WI38 (cell line): ENCODE results near the gene SLC5A2.
"Not testable (repeated sequence)": the region's sequence is repeated elsewhere in the genome, so short reads cannot be mapped to it uniquely, and the experiment has no call there.

Source experiments
- H3K4me3 ChIP-seq: 2 replicates; pipeline ENCODE4 v1.5.1; 2011; ENCODE audit warnings: low read depth, mild to moderate bottlenecking, control low read depth, low read length
- TF ChIP-seq, protein P1 (sequence below): IDR thresholded peaks from 2 replicates; pipeline ENCODE4 v1.5.1; 2012; ENCODE audit warnings: low read depth, mild to moderate bottlenecking, control low read depth, low read length

The SLC5A2 gene

DNA sequence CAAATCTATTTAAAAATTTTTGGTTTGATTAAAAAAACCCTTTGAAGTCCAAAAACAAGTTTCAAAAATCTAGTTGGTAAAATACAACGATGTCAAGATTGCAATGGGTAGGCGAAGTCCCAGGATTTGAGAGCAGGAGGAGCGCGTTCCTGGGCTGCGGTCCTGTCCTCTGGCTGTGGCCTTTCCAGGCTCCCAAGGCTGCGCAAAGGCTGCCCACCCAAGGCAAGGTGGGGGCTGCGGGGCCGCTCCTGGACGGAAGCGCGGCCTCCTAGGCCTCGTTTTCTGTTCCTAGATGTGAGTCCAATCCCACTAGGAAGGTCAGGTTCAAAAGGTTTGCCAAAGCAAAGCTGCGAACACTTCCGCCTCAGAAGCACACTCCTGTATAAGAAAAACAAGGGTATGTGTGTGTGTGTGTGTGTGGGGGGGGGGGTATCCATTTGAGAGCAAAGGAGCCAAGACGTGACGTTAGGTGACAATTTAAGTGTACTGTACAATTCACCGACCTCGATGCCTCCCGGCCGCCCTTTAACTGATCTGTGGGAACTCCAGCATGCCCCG is 54.0 kb downstream of the SLC5A2 start:
- TF ChIP-seq, protein P1, sequence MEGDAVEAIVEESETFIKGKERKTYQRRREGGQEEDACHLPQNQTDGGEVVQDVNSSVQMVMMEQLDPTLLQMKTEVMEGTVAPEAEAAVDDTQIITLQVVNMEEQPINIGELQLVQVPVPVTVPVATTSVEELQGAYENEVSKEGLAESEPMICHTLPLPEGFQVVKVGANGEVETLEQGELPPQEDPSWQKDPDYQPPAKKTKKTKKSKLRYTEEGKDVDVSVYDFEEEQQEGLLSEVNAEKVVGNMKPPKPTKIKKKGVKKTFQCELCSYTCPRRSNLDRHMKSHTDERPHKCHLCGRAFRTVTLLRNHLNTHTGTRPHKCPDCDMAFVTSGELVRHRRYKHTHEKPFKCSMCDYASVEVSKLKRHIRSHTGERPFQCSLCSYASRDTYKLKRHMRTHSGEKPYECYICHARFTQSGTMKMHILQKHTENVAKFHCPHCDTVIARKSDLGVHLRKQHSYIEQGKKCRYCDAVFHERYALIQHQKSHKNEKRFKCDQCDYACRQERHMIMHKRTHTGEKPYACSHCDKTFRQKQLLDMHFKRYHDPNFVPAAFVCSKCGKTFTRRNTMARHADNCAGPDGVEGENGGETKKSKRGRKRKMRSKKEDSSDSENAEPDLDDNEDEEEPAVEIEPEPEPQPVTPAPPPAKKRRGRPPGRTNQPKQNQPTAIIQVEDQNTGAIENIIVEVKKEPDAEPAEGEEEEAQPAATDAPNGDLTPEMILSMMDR, result no peak
- H3K4me3 ChIP-seq, result no peak overlapping the region

DNA sequence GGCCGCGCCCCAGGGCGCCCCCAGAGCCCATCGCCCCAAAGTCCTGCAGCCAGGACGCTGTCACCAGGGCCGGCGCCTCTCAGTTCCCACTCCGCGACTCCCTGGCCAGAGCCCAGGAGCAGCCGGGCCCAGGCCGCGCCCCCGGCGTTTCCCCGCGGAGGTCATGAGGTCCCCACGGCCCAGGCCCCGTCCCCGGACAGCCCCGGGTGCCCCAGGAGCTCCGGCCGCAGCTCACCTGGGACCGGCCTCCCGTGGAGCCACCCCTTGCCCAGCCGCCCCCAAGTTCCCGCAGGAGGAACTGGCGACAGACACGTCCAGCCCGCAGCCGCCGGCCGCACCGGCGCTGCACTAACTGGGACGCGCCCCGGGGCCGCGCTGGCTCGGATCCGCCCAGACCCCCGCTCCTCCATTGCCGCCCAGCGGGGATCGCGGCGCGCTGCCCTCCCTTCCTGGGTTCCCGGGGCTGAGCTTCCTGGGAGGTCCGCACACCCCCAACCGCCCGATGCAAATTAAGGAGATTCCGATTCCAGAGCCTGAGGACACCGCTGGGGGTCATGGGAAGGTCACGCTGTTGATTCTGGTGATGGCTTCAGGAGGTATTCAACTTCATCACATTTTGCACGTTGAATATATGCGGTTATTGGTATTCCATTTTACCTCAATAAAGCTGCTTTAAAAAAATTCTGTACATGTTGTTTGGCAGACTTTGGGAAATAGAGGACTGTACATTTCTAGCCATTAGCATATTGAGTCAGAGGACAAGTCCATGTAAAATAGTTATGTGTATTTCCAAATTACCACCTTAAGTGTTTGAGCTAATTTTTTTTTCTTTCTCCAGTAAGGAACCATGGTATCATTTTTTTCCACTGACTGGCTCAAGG is 54.7 kb downstream of the SLC5A2 start:
- no peak overlapping the region for H3K4me3 ChIP-seq
- TF ChIP-seq, protein P1, result no peak

DNA sequence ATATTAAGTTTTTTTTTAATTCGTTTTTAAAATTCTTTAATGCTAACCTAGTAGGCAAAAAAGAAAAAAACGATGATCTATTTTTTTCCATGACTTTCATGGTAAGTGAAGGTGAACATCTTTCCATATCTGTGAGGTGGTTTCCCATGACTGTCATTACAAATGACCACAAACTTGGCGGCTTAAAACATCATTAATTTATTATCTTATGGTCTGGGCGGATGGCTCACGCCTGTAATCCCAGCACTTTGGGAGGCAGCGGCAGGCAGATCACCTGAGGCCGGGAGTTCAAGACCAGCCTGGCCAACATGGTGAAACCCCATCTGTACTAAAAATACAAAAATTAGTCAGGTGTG is 55.3 kb downstream of the SLC5A2 start:
- not testable (repeated sequence) for H3K4me3 ChIP-seq

DNA sequence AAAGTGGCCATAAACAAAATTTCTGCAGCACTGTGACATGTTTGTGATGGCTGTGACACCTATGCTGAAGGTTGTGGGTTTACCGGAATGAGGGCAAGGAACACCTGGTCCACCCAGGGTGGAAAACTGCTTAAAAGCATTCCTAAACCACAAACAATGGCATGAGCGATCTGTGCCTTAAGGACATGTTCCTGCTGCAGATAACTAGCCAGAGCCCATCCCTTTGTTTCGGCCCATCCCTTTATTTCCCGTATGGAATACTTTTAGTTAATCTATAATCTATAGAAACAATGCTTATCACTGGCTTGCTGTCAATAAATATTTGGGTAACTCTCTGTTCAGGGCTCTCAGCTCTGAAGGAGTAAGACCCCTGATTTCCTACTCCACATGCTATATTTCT is 56.8 kb downstream of the SLC5A2 start:
- H3K4me3 ChIP-seq, result not testable (repeated sequence)
